MM.1S (cell line): ENCODE results near the gene SEPSECS.

Experiments used
- DNase-seq: peaks from one replicate; pipeline ENCODE4 v3.0.0-alpha.2; 2015
- H2AFZ ChIP-seq: fragments of 300-600 bp; sonication (generic); 2 replicates; pipeline ENCODE4 v1.6.0; 2016; ENCODE audit warnings: antibody characterized with exemption, low read length
- H3F3A ChIP-seq: fragments of 300-600 bp; sonication (generic); 2 replicates; pipeline ENCODE4 v1.6.1; 2016; ENCODE audit warnings: mild to moderate bottlenecking, antibody characterized with exemption, low read length, moderate library complexity, mixed read lengths; ENCODE audit not compliant: insufficient read depth
- H3K27ac ChIP-seq: fragments of 300-600 bp; sonication (generic); 2 replicates; pipeline ENCODE4 v1.5.1; 2016; ENCODE audit warnings: mild to moderate bottlenecking, low read length
- H3K27me3 ChIP-seq: fragments of 300-600 bp; sonication (generic); replicated peaks from 2 replicates; pipeline ENCODE4 v1.6.0; 2016; ENCODE audit warnings: low read length; ENCODE audit not compliant: insufficient read depth
- H3K36me3 ChIP-seq: fragments of 300-600 bp; sonication (generic); replicated peaks from 2 replicates; pipeline ENCODE4 v1.6.1; 2016; ENCODE audit warnings: mild to moderate bottlenecking, low read length, mixed read lengths; ENCODE audit not compliant: insufficient read depth
- H3K4me1 ChIP-seq: fragments of 300-600 bp; sonication (generic); 2 replicates; pipeline ENCODE4 v1.6.1; 2016; ENCODE audit warnings: low read length, mixed read lengths
- H3K4me2 ChIP-seq: fragments of 300-600 bp; sonication (generic); 2 replicates; pipeline ENCODE4 v1.6.0; 2016; ENCODE audit warnings: low read depth, low read length
- H3K4me3 ChIP-seq: fragments of 300-600 bp; sonication (generic); 2 replicates; pipeline ENCODE4 v1.5.1; 2016; ENCODE audit warnings: low read length, mixed read lengths
- H3K79me2 ChIP-seq: fragments of 300-600 bp; sonication (generic); 2 replicates; pipeline ENCODE4 v1.6.1; 2016; ENCODE audit warnings: mixed run types, low read length, mixed read lengths
- H3K9ac ChIP-seq: fragments of 300-600 bp; sonication (generic); 2 replicates; pipeline ENCODE4 v1.6.1; 2016; ENCODE audit warnings: low read length, mixed read lengths
- H3K9me2 ChIP-seq: fragments of 300-600 bp; sonication (generic); replicated peaks from 2 replicates; pipeline ENCODE4 v1.6.1; 2016; ENCODE audit warnings: mild to moderate bottlenecking, low read length, mixed read lengths; ENCODE audit not compliant: insufficient read depth
- H3K9me3 ChIP-seq: fragments of 300-600 bp; sonication (generic); replicated peaks from 2 replicates; pipeline ENCODE4 v1.6.1; 2016; ENCODE audit warnings: mild to moderate bottlenecking, low read length, mixed read lengths; ENCODE audit not compliant: insufficient read depth
- H4K20me1 ChIP-seq: fragments of 300-600 bp; sonication (generic); 2 replicates; pipeline ENCODE4 v1.6.1; 2016; ENCODE audit warnings: mild to moderate bottlenecking, low read length, moderate library complexity, mixed read lengths; ENCODE audit not compliant: insufficient read depth
- EZH2 ChIP-seq: fragments of 300-600 bp; sonication (generic); optimal IDR thresholded peaks from 2 replicates; pipeline ENCODE3; 2017; ENCODE audit warnings: low read depth, mild to moderate bottlenecking, antibody characterized with exemption, low read length, mixed read lengths
- EZH2phosphoT487 ChIP-seq: fragments of 300-600 bp; sonication (generic); IDR thresholded peaks from 2 replicates; pipeline ENCODE4 v1.6.1; 2018; ENCODE audit warnings: antibody characterized with exemption, low read length
- TF ChIP-seq, protein P1 (sequence below): fragments of 300-600 bp; sonication (generic); IDR thresholded peaks from 2 replicates; pipeline ENCODE4 v1.5.1; 2016; ENCODE audit warnings: antibody characterized with exemption, low read length, mixed read lengths

SEPSECS gene

GRCh38 chr4:25109511-25109910 lies 50.7 kb downstream of the SEPSECS start:
- H3K27ac ChIP-seq = no peak overlapping the region
- no peak overlapping the region for H2AFZ ChIP-seq
- H3K36me3 ChIP-seq = no peaks in the 10 kb centered on the region
- H3K4me1 ChIP-seq = no peaks in the 10 kb centered on the region
- H3K27me3 ChIP-seq = no peaks in the 10 kb centered on the region
- no peak for DNase-seq
- TF ChIP-seq, protein P1, sequence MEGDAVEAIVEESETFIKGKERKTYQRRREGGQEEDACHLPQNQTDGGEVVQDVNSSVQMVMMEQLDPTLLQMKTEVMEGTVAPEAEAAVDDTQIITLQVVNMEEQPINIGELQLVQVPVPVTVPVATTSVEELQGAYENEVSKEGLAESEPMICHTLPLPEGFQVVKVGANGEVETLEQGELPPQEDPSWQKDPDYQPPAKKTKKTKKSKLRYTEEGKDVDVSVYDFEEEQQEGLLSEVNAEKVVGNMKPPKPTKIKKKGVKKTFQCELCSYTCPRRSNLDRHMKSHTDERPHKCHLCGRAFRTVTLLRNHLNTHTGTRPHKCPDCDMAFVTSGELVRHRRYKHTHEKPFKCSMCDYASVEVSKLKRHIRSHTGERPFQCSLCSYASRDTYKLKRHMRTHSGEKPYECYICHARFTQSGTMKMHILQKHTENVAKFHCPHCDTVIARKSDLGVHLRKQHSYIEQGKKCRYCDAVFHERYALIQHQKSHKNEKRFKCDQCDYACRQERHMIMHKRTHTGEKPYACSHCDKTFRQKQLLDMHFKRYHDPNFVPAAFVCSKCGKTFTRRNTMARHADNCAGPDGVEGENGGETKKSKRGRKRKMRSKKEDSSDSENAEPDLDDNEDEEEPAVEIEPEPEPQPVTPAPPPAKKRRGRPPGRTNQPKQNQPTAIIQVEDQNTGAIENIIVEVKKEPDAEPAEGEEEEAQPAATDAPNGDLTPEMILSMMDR = no peak
- no peaks in the 10 kb centered on the region for H4K20me1 ChIP-seq
- no peaks in the 10 kb centered on the region for H3K9me3 ChIP-seq
- H3K79me2 ChIP-seq = no peaks in the 10 kb centered on the region
- H3F3A ChIP-seq = no peaks in the 10 kb centered on the region
- no peak overlapping the region for H3K4me2 ChIP-seq
- no peak overlapping the region for H3K9ac ChIP-seq
- no peaks in the 10 kb centered on the region for H3K9me2 ChIP-seq
- no peak overlapping the region for H3K4me3 ChIP-seq

- Histone ChIP-seq H3K27ac (no peak overlapping the region), H3K27me3 (no peaks in the 10 kb centered on the region)
Measured at GRCh38 chr4:25108556-25108955, 51.7 kb downstream of the SEPSECS start.

DNA sequence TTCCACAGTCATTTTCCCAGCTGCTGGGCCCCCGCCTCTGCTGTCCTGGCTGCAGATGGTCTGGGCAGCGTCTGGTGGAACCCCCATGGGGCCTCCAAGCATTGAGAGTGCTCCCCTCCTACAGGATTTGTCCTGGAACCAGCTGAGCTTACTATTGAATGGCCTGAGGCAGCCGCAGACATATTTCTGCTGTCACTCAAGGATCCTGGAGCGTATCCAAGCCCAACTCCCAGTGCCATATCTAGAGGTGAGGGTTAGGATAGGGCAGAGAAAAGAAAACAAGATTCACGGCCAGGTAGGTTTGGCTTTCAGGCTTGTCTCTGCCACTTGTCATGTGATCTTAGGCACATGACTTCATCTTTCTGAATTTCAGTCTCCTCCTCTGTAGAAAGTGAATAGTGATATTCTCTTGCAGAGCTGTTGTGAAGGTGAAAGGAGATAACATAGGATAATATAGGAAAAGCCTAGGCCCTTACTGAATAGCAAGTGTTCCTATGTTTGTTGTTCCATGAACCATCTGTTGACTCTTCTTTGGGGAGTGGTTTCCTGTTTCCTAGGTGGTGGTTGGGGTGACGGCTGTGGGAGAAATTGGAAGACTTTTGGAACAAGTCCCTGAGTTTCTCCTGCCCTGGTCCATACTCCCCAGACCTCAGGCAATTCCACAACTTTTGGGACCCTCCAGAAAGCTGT lies 52.3 kb downstream of the SEPSECS start:
- H3K36me3 ChIP-seq = no peaks in the 10 kb centered on the region
- no peak overlapping the region for H3K9ac ChIP-seq
- no peak for TF ChIP-seq EZH2phosphoT487
- TF ChIP-seq, protein P1 = no peak
- no peak for TF ChIP-seq EZH2
- H3K27ac ChIP-seq = no peak overlapping the region
- H3K9me2 ChIP-seq = no peaks in the 10 kb centered on the region
- DNase-seq = no peak
- no peaks in the 10 kb centered on the region for H3K4me1 ChIP-seq
- no peak overlapping the region for H2AFZ ChIP-seq
- H3K4me2 ChIP-seq = no peak overlapping the region
- H4K20me1 ChIP-seq = no peaks in the 10 kb centered on the region
- H3K79me2 ChIP-seq = no peaks in the 10 kb centered on the region
- H3K4me3 ChIP-seq = no peak overlapping the region
- no peaks in the 10 kb centered on the region for H3K9me3 ChIP-seq
- no peaks in the 10 kb centered on the region for H3K27me3 ChIP-seq
- no peaks in the 10 kb centered on the region for H3F3A ChIP-seq

More at GRCh38 chr4:25108556-25108955, 51.7 kb downstream of the SEPSECS start:
- no peak overlapping the region for H2AFZ ChIP-seq
- DNase-seq = no peak
- H3K4me1 ChIP-seq = no peaks in the 10 kb centered on the region
- no peaks in the 10 kb centered on the region for H3K9me2 ChIP-seq
- no peak overlapping the region for H3K4me2 ChIP-seq
- H3K4me3 ChIP-seq = no peak overlapping the region
- H3K36me3 ChIP-seq = no peaks in the 10 kb centered on the region
- H3K9ac ChIP-seq = no peak overlapping the region
- no peaks in the 10 kb centered on the region for H3F3A ChIP-seq
- no peaks in the 10 kb centered on the region for H4K20me1 ChIP-seq
- H3K79me2 ChIP-seq = no peaks in the 10 kb centered on the region
- TF ChIP-seq EZH2 (no peak), EZH2phosphoT487 (no peak)
- TF ChIP-seq, protein P1 = no peak
- H3K9me3 ChIP-seq = no peaks in the 10 kb centered on the region
